GM18867 (cell line): ENCODE results near the gene SPIN1.

Experiments
- ATAC-seq: cut with Tn5 transposase; IDR thresholded peaks from one replicate; pipeline ENCODE4 v1.9.1; 2021; ENCODE audit warnings: mild to moderate bottlenecking, moderate library complexity; ENCODE audit not compliant: unreplicated experiment

SPIN1 gene

DNA sequence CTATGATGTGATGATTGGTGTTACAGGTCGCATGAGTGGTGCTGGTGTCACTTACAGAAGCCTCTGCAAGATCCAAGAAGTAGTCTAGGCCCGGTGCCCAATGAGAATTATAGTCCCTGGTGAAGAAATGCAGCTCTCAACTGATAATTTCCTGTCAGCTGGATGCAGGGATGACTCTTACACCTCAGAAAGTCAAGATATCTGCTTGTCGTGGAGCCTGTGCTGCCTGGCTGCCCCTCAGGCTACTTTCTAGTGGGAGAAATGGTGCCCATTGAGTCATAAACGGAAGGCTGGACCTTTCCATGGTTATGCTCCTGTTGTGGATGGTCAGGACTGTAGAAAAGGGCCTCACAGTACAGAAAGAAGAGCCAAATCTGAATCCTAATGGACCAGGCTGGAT, 99.9 kb downstream of the SPIN1 start:
- no peak for ATAC-seq

DNA sequence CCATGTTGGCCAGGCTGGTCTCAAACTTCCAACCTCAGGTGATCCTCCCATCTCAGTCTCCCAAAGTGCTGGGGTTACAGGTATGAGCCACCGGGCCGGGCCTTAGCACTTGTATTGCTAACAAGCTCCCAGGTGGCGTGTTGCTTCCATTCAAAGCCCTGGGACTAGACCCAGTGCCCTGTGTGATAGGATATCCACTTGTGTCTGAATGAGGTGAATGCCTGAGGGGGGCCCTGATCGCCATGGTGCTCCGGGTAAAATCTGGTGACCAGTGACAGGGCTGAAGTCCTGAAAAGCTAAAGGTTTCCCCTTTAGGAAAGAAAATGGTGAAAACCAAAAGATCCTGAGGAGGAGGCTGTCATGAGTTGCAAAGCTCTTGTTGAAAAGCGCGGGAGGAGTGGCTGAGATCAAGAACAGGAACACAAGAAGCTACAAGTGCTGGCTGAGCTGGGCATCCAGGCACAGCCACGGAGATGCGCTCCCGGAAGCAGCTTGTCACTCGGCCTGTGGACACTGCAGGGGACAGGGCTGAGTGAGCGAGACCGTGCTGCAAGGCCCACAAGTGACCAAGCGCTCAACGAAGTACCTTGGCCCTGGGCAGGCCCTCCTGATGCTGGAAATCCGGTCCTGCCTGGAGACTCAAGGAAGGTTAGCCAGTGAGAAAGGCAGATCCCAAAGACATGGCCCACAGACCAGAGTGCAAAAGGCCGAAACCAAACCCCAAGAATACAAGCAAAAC, 106.9 kb downstream of the SPIN1 start:
- ATAC-seq = no peak

DNA sequence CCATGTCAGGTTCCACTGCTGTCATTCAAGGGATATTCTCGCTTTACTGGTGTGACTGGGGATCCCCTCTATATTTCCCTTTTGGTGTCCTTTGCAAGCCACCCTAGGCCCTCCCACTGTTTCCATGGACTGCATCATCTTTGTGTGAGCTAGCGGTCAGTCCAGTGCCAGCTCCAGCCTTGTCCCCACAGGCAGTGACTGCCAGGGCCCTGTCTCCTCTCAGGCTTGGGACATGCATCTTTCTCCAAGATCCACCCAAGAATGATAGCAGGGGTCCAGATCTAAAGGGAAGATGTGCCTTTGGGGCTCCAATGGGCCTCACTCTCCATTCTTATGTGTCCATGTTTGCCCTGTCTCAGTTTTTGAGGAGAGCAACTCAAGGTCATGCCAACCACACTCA, 109.0 kb downstream of the SPIN1 start:
- no peak for ATAC-seq

DNA sequence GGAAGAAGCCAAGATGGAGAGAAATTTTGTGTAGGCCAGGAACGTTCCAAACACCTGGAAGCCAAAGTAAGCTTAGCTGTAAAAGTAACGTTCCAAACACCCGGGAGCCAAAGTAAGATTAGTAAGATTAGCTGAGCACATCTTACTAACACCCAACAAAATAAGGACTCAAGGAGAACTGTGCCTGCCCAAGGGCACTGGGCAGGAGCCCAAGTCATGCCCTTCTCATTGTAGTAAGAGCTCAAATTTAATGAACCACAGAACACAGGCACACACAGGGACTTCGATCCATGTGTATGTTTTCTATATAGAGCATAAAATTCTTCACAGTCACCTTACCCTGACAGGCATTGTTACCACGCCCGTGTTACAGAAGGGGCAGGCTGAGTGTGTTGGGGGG, 110.6 kb downstream of the SPIN1 start:
- no peak for ATAC-seq

DNA sequence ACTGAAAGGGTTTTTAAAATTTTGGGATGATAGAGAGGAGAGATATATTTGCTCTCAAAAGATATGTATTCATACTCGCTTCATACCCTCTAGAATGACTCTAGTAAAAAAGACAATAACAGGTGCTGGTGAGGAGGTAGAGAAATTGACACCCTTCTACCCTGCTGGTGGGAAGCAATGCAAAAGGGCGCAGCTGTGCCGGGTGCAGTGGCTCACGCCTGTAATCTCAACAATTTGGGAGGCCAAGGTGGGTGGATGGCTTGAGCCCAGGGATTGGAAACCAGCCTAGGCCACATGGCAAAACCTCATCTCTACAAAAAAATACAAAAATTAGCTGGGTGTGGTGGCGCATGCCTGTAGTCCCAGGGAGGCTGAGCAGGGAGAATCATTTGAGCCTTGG, 112.8 kb downstream of the SPIN1 start:
- no peak for ATAC-seq

DNA sequence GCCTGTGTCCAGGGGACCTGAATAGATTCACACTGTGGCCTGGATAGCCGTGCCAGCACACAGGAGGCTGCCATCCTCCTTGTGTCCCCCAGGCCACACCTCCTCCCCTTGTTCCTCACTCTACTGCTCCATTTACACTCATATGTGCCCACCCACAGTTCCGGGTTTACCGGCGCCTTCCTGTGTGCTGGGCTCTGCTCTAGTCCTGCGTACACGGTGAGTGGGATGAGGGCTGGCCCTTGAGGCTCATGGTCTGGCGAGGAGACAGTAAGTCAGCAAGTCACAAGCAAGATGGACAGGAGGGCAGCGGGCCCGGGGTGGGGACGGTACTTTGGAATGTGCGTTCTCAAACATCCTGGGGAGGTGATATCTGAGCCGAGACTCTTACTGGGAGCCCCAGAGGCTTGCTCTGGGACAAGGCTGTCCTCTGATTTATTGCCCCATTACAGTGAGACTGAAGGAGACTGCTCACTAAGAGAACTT, 114.3 kb downstream of the SPIN1 start:
- no peak for ATAC-seq

DNA sequence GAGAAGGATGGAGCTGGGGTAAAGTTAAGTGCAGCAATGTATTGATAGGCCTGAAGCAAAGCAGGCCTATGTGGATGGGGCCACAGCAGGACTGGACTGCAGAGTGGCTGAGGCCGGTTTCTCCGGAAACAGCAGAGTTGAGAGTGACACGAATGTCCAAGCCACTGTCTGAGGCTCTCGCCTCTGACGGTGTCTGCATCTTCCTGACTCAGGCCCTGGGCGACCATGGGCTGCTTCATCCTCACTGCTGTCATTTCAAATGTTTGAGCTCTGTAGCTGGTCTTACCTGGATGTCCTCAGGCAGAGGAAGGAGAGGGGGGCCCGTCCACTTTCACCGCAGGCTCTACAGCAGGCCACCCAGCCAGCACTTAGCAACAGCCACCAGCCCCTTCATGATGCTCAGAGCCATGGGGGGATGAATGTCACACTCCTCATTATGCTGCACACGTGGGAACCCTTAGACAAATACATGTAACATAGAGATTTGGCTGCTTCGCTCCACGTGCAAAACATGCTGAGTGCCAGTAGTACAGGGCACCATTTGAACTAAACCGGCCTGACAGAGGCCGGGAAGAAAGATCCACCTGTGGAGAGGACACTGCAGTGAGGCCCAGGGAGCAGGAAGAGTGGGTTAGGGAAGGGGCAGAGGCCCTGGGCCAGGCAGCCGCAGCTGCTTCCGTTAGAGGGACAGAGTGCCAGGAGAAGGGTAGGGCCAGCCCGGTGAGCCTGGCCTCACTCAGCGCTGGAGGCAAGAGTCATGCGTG, 115.0 kb downstream of the SPIN1 start:
- ATAC-seq = no peak

DNA sequence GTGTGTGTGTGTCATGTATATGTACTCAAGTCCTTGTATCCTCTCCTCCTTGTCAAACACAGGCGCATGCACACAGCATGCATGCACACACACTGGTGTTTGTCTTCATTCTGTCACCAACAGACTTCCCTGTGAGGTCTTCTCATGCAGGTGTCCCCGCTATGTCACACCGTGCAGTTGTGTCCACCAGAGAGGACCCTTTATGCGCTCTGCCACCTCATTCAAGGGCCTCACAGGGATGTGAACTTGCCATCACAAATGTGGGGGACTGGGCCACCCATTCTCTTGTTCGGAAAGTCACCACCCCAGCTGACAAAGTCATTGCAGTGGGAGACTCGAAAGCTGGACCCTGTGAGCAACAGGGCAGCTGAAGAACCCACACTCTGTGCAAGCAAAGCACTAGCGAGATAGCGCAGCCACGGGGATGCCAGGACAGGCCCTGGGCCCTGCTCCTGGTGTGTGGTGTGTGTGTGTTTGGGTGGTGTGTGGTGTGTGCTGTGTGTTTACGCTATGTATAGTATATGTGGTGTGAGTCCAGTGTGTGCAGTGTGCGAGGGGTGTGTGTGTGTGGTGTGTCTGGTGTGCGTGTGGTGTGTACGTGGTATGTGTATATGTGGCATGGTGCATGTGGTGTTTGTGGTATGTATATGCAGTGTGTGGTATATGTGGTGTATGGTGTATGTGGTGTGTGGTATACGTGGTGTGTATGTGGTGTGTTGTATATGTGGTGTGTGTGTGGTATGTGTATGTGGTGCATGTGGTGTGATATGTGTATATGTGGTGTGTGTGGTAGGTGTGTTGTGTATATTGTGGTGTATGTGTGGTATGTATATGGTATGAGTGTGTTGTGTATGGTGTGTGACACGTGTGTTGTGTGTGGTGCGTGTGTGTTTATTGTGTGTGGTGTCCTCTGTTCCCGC, 115.9 kb downstream of the SPIN1 start:
- ATAC-seq = no peak

DNA sequence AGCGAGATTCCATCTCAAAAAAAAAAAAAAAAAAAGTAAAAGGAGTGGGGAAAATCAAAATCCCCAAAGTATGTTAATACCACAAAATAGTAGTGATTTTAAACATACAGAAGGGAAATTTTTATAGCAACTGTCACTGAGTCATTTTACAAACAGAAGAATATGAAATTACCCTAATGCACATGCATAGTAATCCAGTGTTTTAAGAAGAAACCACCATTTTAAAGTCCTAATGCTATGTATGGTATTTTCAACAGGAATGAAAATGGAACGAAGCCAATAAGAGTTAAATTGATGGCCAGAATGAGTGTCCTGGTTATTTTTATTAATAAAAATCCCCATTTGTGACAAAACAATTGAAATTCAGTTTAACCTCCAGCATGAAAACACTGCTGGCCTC, 120.1 kb downstream of the SPIN1 start:
- no peak for ATAC-seq

DNA sequence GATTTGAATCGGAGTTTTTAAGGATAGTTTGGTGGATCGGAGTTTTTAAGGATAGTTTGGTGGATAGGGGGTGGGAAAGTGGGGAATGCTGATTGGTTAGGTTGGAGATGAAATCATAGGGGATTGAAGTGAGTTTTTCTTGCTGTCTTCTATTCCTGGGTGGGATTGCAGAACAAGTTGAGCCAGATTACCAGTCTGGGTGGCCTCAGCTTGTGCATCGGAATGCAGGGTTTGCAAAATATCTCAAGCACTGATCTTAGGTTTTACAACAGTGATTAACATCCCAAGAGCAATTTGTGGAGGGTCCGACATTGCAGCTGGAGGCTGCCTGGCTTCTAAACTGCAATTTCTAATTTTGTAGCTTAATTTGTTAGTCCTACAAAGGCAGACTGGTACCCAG, 123.7 kb downstream of the SPIN1 start:
- ATAC-seq = no peak

DNA sequence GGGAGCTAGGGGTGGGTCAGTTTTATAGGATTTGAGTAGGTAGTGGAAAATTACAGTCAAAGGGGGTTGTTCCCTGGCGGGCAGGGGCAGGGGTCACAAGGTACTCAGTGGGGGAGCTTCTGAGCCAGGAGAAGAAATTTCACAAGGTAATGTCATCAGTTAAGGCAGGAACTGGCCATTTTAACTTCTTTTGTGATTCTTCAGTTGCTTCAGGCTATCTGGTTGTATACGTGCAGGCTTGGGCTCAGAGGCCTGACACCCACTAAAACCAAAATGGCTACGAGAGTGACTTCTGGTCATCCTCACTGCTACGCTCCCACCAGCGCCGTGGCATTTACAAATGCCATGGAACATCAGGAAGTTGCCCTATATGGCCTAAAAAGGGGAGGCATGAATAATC, 126.0 kb downstream of the SPIN1 start:
- ATAC-seq = no peak

DNA sequence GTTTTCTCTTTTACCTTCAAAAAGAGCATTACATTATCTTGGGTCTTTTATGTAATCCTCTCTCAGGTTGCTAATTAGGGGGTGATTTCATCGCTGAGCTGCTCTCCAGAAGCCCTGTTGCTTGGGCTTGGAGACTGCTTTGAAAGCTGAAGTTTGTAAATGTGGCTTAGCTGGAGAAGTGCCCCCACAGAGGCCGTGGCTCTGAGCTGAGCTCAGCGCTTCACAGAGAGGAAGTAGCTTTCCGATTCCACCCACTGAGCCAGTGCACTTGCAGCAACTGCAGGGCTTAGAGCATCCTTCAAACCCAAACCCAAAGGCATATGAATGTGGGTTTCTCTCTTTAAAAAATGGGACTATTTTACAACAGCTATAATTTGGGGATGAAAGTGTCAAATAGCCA, 133.1 kb downstream of the SPIN1 start:
- ATAC-seq = no peak

DNA sequence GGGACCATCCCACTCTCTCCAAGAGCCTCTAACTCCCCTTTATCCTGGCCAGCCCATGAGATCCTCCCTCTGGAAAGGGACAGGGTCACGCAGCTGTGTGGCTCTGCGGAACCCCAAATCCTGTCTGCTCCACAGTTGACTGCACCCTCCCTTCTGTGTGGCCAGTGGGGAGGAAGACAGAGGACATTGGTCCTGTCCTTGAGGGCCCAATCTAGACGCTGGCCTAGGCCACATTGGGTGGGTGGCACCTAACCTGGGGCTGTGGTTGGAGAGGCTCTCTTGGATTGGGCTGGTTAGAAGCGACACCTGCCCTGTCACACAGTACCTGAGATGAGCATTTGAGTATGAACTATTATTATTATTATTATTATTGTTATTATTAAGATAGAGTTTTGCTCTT, 134.1 kb downstream of the SPIN1 start:
- ATAC-seq = no peak

DNA sequence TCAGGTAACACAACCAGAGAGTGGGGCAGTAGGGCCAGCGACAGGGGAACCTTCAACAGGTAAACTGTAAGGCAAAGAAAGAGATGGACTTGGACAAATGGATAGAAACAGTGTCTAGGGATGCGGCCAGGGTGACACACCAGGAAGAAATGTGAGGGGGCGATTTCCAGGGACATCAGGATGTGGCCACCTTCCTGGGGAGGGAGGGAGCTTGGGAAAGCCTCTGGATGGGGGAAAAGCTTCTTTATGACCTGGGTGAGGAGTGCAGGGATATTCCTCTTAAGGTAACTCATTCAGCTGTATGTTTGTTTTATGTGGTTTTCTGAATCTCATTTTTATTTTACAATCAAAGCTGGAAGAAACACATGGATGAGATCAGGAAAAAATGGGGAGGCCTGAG, 134.8 kb downstream of the SPIN1 start:
- ATAC-seq = no peak

DNA sequence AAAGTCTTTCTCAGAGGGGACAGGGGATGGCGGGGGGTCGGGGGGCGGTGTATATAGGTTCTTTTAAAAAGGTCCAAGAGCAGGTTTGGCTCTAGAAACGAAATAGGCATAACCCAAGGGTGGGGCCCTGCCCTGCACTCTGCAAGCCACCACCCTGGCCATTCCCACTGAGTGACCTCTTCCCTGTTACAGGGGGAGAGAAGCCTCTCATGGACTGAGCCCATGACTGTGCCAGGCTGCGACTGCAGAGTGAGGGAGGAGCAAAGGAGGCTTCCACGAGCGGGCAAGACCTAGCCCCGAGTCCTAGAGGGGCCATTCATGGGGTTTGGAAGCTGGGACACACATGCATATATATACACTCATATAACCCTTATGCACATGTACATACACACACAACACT, 136.7 kb downstream of the SPIN1 start:
- ATAC-seq = no peak

DNA sequence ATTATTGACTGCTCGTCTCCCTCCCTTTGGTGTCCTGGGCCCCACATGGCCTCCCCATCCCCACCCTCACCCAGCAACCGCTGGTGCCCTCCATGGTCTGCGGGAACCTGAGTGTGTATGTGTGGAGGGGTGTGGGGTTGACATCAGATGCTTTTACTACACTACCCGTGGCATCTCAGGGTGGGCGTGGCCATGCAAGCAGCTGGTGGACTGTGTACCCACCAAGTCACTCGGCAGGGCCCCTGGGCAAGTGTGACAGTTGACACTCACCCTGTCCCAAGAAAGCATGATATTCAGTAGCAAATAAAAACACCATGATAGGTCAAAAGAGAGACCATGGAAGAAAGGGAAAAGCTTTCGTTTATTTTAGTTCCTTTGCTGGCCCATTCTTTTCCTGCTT, 139.4 kb downstream of the SPIN1 start:
- ATAC-seq = no peak
